DMS153 treated with DMSO at 0.1 percent for 48 hours (cell line): ENCODE measurements around the gene SNX19.
"Not testable (repeated sequence)": the region's sequence is repeated elsewhere in the genome, so short reads cannot be mapped to it uniquely, and the experiment has no call there.

Source experiments
- DNase-seq: peaks from one replicate; lab custom pipeline; 2025; ENCODE audit not compliant: unreplicated experiment; lab: John Stamatoyannopoulos, UW

Gene SNX19

DNA sequence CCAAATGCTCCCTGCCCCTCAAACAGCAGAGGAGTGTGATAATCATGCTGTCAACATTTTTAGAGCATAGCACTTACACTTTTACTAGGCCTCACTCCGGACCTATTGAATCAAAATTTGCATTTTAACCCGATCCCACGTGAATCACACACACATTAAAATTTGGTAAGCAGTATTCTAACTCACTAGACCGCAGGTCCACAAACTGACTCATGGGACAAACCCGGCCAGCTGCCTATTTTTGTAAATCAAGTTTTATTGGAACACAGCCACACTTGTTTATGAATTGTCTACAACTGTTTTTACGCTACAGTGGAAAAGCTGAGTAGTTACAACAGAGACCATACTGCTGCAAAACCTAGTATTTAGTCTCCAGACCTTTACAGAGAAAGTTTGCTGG, 43.3 kb downstream of the SNX19 start:
- DNase-seq: no peak

- DNase-seq: no peak
Observed at GRCh38 chr11:130872513-130872912, 43.8 kb downstream of the SNX19 start.

DNA sequence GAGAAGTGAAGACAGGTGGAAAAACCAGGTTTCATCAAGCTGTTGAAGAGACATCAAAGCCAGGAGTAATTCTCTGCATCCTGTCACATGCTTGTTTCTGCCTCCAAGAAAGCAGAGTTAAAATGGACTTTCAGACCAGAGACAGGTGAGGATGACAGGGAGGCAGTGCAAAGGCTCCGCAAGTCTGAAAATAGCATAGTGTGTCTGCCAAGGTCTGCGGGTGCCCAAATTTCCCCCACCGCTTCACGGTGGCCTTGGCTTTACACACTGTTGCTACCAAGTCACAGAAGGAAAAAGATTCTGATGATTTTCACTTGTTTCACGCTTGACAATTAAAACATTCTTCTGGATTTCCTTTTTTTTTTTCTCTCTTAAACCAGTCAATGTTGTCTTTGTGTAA, 44.2 kb downstream of the SNX19 start:
- no peak for DNase-seq

- DNase-seq: no peak
Observed at GRCh38 chr11:130871616-130872015, 44.7 kb downstream of the SNX19 start.

DNA sequence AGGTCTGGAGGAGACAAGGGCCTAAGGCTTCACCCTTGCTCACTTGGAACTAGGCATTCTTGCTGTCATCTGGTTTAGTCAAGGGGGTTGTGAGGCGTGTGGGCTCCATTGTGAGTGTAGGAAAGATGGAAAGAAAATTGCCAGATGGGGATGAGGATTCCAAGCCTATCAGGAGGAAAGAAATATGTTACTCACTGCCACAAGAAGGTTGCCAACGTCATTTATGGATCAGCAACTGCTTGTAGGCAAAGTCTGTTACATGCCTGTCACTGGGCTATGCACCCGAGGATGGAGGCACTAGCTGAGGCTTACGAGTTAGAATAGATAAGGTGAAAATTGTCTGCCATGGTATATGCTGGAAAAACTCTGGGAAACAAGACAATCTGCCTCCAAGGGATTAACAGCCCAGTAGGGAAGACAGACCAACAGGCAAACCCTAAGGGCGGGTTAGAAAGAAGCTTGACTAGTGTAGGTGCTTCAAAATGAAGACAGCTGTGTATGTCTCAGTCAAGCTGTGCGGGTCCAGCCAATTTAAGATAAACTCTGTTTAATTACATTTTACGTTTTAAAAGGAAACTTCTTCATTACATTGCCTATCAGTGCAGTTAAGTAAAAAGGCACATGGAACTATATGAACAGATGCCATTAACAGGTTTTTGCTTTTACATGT, 47.4 kb downstream of the SNX19 start:
- no peak for DNase-seq

DNA sequence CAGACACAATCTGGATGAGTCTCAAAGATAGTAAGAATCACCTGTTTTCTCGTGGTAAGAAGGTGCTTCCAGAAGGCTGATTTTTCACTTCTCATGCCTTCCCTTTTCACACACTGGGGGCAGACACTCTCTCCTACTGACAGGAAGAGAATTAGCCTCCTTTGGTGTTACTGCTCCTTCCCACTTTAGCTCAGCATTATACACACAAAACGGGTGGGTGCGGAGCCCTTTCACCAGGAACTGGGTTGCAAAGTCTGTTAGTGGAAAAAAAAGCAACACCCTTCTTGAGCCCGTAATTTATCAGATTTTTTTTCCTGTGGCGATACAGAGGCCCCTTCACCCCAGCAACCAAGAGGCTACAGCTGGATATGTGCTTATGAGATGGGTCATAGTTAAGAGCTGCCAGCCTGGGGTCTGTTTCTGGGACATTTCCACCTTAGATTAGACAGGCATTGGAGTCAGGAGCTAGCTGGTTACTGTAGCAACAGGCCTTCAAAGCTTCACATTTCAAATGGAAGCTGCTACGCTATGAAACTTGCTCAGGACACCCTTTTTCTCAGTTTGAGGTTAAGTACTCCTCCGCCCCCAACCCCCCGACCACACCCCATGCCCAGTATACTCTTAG, 48.1 kb downstream of the SNX19 start:
- no peak for DNase-seq

DNA sequence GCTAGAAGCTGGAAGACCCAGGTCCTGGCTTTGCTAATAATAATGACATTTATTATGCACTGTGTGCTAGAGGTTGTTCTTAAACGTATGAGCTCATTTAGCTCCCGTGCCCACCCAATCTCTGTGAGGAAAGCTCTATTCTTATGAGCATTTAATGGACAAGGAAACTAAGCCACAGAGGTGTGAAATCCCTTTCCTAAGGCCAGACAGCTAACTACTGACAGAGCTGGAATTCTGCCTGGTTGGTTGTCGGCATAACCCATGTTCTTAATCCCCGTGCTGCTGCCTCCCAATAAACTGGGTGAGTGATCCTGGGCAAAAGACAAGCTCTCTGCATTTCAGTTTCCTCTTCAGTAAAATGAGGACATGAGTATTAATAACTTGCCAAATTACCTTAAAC, 49.4 kb downstream of the SNX19 start:
- DNase-seq: no peak

DNA sequence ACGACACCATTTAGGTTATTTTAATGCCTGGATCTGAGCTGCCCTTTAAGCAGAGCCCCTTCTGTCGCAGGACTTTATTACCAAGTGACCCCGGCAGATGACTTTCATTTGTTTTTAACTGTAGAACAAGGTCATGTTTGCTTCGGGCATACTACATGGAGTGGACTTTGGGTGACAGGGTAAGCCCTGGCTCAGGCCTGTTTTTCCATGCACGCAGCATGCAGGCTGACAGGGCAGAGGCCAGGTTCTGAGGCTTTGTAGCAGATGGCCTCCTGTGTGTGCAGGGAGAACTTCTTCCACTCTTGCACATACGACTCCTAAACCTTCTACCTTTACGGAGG, 50.5 kb downstream of the SNX19 start:
- no peak for DNase-seq

GRCh38 chr11:130865091-130865773, 51.0 kb downstream of the SNX19 start:
- no peak for DNase-seq

DNA sequence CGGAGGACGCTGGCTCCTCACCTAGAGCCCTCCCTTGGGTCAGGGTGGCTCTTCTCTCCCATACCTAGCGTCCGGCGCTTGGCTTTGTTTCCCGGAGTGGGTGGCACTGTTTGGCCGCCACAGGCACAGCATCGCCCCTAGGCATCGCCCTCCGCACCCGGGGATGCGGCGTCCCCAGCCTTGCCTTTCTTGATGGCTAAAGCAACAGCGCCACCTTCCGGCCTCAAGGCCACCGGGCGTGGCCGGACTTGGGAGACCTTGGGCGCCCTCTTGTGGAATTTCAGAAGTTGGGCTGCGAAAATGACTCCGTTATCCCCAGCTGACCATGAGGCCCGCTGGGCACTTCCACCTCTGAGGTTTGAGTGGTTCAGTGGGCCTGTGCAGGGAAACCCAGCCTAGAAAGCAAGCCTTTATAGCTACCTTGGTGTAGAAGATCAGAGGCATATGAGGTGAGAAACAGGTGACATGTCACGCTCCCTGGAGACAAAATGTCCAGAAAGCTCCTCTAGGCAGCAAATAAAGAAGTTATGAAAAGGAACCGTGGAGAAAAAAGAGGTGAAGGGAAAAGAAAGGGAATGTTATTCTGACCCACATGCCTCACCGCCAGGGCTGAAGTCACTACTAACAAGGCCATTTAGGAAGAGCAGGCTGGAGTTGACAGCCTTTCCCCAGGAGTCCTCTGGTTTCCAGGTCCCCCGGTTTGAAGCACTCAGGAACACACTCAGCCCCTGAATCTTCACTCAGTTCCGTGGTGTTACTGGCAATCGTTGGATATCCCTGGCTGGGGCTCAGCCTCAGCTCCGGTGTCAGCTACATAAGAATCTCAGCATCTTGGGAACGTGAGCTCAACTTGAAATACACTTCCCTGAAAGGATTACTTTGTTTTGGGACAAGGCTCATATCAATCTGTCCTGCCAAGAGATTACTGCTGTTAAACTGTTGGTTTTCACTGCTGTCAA, 54.1 kb downstream of the SNX19 start:
- DNase-seq: peak; percentile 83

DNA sequence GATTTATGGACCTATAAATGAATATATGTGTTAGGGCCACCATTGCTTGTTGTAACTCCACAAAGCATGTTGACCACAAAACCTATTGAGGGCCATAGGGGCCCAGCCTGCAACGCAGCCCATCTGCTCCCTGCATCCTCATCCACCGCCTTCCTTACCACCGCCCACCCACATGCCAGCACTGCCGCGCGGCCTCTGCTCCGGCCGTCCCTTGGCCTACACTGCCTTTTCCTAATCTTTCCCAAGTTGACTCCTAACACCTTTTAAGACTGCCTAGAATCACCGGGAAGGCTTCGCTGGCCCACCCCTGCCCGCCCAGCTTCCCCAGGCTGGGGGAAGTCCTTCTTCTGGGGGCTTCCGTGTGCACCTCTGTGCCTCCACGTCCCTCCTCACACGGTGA, 55.0 kb downstream of the SNX19 start:
- no peak for DNase-seq

DNA sequence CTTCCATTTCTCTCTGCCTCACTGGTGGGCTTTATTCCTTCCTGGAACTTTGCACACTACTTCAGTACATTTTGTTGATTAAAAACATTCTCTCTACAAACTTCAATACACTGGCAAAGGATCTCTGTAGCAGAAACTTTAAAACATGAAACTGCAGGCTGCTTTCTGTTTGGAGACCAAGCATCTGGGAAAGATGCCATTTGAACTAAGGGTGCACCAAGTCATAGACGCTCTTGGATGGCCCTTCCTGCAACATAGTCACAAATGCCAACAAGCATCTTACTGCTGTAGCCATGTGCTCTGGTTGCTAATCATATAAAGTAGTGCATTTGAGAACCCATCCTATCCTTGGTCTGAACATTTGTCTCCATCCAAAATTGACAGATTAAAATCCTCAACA, 56.4 kb downstream of the SNX19 start:
- DNase-seq: no peak

DNA sequence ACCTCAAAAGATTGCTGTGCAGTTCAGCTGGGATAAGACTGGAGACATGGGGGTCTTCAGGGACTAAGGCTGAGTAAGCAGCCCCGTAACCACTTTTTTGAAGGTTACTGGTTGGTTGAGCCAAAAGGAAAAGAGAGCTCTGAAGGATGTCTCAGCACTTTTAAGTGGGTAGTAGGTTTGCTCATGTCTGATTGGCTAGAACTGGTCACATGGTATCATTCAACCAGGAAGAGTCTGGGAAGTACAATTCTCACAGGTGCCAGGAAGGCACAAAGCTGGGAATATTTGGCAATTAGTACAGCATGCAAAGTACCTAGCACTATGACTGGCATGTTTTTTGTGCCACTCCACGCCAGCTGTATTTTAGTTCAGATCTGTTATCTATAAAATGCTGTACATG, 58.1 kb downstream of the SNX19 start:
- DNase-seq: no peak

DNA sequence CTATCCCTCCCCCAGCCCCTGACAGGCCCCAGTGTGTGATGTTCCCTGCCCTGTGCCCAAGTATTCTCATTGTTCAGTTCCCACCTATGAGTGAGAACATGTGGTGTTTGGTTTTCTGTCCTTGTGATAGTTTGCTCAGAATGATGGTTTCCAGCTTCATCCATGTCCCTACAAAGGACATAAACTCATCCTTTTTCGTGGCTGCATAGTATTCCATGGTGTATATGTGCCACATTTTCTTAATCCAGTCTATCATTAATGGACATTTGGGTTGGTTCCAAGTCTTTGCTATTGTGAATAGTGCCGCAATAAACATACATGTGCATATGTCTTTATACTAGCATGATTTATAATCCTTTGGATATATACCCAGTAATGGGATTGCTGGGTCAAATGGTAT, 60.6 kb downstream of the SNX19 start:
- DNase-seq: not testable (repeated sequence)

GRCh38 chr11:130854483-130854882, 61.8 kb downstream of the SNX19 start:
- DNase-seq: no peak

DNA sequence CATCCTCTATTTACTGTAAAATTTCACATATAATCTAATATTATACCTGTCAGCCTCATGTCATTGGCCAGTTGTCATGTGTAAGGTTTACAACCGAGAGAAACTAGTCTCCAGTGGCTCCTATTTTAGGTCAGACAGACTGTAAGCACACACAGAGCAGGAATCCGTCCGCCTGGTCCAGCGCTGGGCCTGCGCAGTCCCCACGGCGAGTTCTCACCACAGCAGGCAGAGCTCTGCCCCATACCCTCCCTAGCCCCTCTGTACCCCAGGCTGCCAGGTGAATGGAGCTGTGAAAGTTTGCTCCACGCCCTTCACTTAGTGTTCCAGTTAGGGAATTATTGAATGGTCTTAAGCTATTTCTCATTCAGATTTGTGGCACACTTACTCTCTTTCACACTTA, 63.7 kb downstream of the SNX19 start:
- DNase-seq: no peak

- DNase-seq: no peak
Observed at GRCh38 chr11:130850185-130850944, 65.9 kb downstream of the SNX19 start.

GRCh38 chr11:130849215-130849568, 67.1 kb downstream of the SNX19 start:
- DNase-seq: no peak

GRCh38 chr11:130848361-130849214, 67.7 kb downstream of the SNX19 start:
- no peak for DNase-seq

- no peak for DNase-seq
Observed at GRCh38 chr11:130847517-130847916, 68.8 kb downstream of the SNX19 start.
